NCI-H2196 (cell line): ENCODE measurements around the gene DYNLRB1.
"Not testable (repeated sequence)": the region's sequence is repeated elsewhere in the genome, so short reads cannot be mapped to it uniquely, and the experiment has no call there.

Experiments
- DNase-seq: peaks from one replicate; lab custom pipeline; 2025; ENCODE audit not compliant: unreplicated experiment; lab: John Stamatoyannopoulos, UW

Gene DYNLRB1

DNA sequence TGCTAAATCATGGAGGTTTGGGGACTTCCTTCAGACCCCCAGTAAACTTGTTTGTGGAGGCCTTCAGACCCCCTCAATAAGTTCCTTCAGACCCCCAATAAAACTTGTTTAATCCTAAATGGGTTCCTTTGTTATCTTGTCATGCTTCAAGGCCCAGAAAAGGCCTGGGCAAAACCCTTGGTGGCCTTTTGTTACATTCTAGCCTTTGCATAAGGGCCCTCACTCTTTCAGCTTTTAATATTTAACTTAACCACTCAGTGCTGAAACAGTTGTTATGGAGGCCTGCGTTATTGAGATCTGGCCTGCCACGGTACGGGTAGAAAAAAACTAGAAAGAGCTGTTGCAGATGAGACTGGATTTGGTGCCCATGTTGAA, 4.3 kb upstream of the DYNLRB1 start:
- DNase-seq = no peak

DNA sequence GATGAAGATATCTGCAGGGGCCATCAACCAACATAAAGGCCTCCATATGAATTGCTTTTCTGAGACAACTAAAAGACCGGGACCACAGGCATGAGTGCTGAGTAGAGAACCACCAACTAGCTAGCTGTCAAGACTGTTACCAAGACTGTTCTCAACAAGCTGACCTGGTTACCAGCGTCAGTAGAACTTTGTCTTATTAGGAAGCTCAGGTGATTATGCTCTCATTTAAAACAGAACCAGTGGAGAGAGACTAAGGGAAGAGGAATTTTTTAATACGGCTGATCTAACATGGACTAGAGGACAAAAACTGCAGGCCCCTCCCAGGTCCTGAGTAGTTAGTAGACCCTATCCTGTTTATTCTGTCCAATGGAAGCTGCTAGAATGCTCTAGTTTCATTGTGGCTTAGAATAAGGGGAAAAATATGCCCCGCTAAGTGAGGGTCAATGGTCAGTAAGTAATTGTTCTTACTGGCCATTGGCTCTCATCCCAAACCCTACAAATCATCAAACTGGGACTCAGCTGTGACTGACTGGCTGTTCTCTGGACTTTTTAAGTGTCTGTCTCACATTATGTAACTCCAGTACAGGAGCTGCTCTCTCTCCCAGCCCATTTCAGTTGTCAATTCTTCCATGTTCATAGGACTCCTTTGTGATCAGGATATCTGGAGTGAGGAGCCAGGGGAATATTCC, 3.8 kb upstream of the DYNLRB1 start:
- no peak for DNase-seq

DNA sequence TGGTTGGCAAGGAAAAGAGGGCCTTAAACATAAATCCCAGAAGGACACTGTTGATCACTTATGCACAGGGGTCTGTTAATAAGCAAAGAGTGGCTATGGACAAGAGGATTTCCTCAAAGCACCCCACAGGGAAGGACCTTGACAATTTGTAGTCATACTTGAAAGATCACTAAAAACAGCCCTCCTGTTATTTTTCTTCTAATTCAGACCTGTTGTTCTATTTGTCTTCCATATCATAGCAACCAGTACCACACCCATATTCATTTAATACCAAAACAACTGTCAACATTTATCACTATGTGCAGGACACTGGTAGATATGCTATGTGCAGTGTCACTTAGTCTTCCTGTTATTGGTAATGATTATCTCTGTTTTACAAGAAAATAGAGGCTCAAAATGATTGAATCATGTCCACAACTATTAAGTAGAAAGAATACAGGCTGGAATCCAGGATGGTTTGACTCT, 3.2 kb upstream of the DYNLRB1 start:
- no peak for DNase-seq

DNA sequence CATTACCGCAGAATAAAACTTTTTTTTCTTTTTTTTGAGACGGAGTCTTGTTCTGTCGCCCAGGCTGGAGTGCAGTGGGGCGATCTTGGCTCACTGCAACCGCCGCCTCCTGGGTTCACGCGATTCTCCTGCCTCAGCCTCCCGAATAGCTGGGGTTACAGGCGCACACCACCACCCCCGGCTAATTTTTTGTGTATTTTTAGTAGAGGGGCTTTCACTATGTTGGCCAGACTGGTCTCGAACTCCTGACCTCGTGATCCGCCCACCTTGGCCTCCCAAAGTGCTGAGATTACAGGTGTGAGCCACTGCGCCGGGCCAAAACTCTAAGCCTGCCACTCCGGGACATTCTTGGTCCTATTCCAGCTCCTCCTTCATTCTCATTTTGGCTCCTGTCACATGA, 2.2 kb upstream of the DYNLRB1 start:
- not testable (repeated sequence) for DNase-seq

DNA sequence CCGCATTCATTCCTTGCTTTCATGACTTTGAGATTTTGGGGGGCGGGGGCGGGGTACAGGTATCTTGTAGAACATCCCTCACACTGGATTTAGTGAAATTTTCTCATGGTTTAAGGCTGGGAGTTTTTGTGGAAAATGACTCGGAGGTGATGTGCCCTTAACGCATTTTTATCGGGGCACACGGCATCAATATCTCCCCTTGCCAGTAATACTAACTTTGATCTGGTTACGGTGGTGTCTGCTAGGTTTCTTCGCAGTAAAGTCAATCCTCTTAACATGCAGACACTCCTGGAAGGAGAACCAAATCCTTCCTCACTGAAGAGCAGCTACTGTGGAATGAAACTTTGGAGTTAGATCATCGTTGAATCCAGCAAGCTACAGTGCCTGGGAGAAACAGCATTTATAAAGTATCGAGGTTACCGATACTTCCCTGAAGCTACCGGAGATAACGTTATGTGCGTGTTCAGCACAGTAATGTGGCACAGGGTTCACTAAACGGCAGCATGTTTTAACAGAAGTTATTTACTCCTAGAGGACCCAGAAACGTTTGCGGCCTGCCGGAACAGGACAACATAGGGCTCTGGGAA, 1.2 kb upstream of the DYNLRB1 start:
- DNase-seq = no peak

DNA sequence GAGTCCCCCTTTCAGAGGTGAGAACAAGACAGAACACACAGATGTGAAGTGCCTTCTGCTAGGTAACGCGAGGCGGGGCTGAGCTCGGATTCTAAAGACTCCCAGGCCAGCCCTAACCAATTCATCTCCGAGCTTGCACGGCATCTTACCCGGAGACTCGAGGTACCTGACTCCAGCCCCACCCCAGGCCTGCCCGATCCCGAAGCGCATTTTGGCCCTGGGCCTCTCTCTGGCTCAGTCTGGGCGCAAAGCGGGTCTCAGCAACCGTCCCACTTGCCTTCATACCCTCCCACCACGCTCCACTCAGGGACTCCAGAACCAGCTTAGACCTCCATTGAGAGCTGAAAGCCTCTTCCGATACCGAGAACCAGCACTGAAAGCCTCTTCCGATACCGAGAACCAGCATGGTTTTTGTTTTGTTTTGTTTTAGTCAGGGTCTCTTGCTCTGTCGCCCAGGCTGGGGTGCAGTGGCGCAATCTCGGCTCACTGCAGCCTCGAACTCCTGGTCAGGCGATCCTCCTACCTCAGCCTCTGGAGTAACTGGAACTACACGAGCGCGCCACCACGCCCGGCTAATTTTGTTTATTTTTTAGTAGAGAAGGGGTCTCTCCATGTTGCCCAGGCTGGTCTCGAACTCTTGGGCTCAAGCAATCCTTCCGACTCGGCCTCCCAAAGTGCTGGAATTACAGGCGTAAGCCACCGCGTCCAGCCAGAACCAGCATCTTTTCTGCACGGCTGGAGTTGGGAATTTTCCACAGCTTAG, 557 bp upstream of the DYNLRB1 start:
- DNase-seq = peak; percentile 75

DNA sequence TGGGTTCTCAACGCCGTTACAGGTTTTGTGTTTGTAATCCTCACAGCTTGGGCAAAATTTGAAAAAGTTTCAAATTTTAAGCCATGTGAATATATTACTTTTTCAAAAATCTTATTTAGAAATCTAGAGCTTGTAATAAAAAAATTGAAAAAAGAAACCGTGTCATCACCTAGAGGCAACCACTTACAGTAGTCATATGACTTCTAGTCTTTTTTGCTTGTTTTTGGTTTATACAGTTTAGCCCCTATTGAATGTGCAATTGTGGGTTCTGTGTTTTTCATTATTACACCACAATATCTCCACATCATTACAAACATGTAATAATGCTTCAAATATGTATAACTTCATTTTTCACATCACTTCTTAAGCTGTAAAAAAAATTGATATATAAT, 888 bp downstream of the DYNLRB1 start:
- no peak for DNase-seq

DNA sequence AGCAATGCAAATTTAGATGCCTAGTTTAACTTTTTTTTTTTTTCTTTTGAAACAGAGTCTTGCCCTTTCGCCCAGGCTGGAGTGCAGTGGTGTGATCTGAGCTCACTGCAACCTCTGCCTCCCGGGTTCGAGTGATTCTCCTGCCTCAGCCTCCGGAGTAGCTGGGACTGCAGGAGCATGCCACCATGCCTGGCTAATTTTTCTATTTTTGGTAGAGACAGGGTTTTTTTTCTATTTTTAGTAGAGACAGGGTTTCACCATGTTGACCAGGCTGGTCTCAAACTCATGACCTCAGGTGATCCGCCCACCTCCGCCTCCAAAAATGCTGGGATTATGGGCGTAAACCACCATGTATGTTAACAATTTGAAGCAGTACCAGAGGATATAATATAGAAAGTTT, 2.6 kb downstream of the DYNLRB1 start:
- not testable (repeated sequence) for DNase-seq

DNA sequence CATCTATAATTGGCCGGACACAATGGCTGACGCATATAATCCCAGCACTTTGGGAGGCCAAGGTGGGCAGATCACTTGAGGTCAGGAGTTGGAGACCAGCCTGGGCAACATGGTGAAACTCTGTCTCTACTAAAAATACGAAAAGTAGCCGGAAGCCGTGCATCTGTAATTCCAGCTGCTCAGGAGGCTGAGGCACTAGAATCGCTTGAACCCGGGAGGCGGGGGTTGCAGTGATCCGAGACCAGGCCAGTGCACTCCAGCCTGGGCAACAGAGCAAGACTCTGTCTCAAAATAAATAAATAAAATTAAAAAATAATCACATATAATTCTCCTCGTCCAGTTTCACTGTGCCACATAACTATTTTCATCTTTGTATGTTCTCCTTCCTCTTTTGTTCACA, 3.6 kb downstream of the DYNLRB1 start:
- DNase-seq = not testable (repeated sequence)

DNA sequence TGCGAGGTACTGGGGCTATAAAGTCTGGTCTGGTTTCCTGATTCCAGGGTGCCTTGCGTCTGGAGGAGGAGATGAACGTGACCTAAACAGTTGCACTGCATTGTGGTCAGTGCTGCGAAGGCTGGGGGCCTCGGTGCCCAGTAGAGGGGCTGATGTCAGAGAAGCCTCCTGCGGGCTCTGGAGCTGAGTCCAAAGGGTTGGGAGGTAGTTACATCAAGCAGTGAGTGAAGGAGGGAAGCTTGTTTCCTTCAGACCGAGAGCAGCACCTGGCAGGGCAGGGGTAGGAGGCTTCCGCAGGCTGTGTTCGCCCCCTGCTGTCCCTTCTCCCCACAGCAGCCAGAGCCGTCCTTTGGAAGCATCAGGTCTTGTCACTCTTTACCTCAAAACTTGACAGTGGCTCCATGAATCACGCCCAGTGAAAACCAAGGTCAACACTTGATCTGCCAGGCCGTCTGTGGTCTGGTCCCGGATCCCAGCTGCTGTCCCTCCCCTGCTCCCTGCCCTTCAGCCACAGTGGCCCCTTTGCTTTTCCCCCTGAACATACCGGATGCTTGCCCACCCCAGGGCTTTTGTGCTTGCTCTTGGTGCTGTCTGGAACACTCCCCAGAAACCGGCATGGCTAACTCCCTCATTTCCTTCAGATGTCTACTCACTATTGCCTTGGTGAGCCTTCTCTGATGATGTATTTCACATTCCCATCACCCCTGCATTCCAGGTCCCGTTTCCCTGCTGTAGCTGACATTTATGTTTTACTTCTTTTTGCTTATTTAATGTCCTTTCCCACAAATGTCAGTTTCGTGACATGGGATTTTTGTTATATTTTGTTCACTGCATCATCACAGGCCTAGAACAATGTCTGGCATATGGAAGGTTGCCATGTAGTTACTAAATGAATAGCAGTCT, 7.0 kb downstream of the DYNLRB1 start:
- peak; percentile 49 for DNase-seq

DNA sequence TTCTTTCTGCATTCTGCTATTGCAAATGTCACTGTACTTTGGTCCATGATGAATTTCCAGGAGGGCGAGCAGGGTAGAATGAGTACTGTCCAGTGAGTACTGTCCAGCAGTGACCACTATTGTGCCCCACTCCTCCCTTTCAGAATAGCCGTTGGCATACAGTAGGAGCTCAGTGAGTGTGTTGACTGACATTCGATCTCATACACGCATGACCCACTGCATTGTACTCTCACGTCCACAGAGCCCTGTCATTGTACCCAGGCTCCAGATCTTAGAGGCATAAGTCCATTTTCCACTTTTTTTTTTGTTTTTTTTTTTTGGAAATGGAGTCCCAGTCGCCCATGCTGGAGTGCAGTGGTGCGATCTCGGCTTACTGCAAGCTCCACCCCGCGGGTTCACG, 8.2 kb downstream of the DYNLRB1 start:
- DNase-seq = no peak

DNA sequence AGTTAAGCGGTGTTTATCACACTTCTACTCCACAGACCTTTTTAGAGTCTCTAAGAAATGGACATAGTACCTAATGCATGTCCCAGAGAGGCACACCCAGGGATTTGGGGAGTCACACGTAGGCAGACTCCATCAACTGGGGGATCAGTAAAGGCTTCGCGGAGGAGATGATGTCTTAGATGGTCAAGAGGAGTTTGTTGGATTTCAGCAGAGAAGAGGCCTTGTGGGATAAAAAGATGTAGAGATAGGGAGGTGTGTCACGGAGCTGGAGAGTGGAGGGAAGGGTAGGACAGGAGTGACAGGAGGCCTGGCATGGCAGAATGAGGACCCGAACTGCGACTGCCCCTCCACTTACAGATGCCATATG, 9.1 kb downstream of the DYNLRB1 start:
- DNase-seq = no peak

DNA sequence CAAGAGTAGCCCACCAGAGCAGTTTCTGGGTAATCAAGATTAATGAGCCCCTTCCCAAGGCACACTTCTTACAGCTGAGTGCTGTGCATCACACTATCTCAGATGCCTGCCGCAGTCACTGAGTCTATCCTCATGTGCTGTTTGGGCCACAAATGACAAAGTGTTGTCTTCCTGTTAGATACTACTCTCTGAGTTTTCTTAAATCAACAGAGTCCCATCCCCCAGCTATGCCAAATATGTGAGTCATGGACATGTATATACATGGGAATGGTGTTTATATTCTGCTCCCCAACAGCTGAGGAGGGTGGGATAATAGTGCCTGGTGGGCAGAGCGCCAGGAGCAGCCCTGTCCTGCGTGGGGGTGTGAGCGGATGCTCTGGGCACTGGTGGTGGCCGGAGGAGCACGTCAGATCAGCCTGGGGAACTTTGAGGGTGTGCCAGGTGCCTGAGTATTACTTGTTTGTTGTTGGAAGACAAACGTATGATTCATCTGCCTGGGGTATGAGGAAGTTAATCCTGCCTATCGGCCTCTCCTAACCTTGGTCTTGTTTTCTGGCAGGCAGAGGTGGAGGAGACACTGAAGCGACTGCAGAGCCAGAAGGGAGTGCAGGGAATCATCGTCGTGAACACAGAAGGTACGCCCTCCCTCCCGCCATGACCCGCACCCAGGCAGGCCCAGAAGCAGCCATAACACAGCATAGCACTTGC, 9.6 kb downstream of the DYNLRB1 start:
- DNase-seq = peak; percentile 90

DNA sequence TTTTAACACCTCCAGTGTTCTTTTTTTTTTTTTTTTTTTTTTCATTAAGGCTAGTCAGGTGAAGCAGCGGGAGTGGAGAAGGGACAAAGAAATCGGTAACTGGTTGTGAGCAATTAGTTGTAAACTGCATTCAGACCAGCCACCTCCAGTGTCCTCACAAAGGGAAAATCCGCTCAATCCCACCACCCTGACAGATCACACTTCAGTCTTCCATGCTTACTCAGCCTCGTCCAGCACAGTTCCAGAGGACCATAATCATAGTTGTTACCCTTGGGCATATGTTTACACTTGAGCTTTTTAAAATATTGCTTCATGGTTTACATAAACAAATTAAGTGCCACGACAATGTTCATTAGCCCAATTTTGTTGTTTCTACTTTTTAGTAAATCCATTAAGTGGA, 10.2 kb downstream of the DYNLRB1 start:
- no peak for DNase-seq

DNA sequence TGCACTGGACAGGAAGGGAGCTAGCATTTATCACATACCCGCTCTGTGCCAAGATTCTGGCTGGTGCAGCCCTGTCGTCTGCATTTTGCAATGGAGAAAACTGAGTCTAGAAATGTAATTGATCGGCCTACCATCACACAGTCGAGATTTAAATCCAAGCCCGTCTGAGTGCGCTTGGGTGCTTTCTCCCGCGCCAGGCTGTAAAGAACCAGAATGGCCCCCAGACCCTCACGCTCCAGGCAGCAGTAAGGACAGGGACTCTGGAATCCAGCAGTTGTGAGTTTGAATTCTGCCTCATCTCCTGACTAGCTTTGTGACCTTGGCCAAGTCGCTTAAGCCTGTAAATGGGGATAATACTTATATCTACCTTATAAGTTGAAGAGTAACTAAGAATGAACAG, 10.8 kb downstream of the DYNLRB1 start:
- DNase-seq = no peak

DNA sequence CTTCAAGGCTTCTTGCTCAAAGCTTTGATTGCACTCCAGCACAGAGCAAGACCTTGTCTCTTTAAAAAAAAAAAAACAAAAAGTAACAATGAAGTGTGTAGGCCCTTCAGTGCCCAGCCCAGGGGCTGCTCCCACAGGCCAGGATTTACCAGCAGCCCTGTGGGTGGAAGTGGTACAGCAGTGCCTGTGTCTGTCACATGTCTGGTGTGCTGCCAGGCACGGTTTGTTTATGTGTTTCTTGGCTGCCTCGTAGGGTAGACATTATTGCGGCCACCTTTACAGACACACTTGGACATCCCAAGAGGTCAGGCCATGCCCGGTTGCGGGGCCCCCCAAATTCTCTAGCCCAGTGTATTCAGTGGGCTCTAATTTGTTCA, 12.7 kb downstream of the DYNLRB1 start:
- DNase-seq = no peak

DNA sequence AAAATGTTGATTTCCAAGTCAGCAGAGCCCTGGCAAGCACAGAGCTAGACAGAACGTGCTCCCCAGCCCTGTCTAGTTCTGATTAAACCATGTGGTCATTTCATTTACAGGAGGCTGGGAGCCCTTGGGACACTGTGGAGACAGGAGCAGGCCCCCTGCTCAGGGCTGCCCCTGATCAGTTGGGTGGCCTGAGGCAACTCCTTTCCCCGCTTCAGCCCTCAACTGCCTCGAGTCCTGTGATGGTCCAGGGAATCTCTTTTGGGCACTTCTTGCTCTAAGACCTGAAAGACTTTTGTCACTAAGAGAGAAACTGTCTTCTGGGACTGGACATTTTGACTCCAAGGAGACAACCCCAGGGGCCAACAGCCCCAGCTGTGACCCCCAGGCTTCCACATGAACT, 13.5 kb downstream of the DYNLRB1 start:
- DNase-seq = no peak

DNA sequence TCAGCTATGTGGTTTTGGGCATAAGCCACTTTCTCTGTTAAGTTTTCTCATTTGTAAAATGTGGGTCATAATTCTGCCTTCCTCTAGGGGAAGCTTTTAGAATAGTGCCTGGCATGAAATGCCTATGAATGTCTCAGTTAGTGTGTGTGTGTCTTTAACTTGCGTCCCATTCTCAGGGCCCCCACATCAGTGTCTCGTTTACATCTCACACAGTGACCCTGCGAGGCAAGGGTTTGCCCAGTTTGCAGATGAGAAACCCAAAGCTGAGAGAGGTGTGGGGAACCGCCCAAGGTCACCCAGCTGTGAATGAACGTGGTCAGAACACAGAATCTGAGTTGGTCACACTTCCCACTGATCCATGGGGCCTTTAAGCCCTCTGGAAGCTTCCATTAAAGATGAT, 14.1 kb downstream of the DYNLRB1 start:
- DNase-seq = no peak

DNA sequence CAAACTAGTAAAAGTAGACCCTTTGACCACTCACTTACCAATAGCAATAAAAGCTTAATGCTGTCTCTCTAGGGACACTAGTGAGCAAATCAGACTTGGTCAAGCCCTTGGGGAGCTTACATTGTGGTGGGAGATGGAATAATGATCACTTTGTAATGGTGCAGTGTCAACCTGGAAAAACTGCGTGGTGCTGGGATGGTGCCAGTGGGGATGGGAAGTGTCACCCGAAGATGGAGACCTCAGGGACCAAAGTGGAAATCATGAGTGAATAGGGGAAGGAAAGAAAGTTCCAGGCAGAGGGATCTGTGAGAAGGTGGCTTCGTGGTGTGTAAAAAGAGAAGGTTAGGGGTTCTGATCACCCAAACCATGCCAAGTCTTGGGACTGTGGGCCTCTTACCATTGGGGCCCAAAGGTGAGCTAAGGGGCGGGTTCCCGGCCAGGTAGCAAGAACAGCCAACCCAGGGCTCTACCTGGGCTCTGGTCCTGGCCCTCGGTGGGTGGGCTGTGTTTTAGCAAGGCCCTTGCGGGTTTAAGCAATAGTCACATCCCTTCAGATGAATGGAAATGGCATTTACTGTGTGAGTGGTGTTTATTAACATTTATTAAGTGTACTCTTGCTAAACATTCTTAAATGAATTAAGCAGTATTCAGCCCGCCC, 15.5 kb downstream of the DYNLRB1 start:
- no peak for DNase-seq

DNA sequence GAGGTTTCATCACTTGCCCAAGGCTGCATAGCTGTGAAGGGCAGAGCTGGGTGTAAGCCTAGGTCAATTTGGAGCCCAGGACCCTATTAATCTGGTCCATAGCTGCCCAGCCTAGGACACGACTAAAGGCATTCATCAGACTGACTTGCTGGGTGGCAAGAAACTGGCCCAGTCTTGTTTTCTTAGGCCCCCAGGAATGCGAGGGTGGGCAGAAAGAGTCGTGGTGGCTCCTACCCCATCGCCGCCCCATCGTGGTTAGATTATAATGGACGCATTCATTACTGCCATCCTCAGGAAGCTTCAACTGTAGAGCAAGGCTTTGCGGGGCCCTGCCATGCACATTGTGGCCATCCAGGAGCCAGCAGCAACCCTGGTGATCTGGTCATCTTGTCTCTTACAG, 16.1 kb downstream of the DYNLRB1 start:
- no peak for DNase-seq
